HepG2 (cell line): Measurements from ENCODE around the gene AUP1.

Experiments used
- CREBL2 ChIP-seq: sonication (generic); formaldehyde crosslinking; IDR thresholded peaks from 2 replicates; pipeline ENCODE4 v1.8.1; 2023; ENCODE audit warnings: missing genetic modification reagents, mild to moderate bottlenecking, borderline replicate concordance
- CTCF ChIP-seq: sonication (generic); formaldehyde crosslinking; IDR thresholded peaks from 2 replicates; pipeline ENCODE4 v1.5.0; 2020; ENCODE audit warnings: mild to moderate bottlenecking, missing genetic modification reagents, moderate library complexity
- IRF1 ChIP-seq: sonication (generic); formaldehyde crosslinking; IDR thresholded peaks from 2 replicates; pipeline ENCODE4 v1.4.0; 2020; ENCODE audit warnings: low read depth, mild to moderate bottlenecking, missing genetic modification reagents
- JUND ChIP-seq: sonication (generic); formaldehyde crosslinking; IDR thresholded peaks from 2 replicates; pipeline ENCODE4 v1.8.0; 2022; ENCODE audit warnings: mild to moderate bottlenecking, missing genetic modification reagents
- MLX ChIP-seq: IDR thresholded peaks from 2 replicates; pipeline ENCODE4 v1.6.1; 2016
- PHF8 ChIP-seq: sonication (generic); formaldehyde crosslinking; IDR thresholded peaks from 2 replicates; pipeline ENCODE4 v1.5.0; 2020; ENCODE audit warnings: missing genetic modification reagents
- POLR2G ChIP-seq: fragments of 200-400 bp; formaldehyde crosslinking; IDR thresholded peaks from 2 replicates; pipeline ENCODE4 v1.6.1; 2018; ENCODE audit warnings: mild to moderate bottlenecking, low read depth, low read length, moderate library complexity
- SP1 ChIP-seq, 2 experiments: fragments of 450-650 bp in 1 of 2; sonication (generic) in 1 of 2; formaldehyde crosslinking in 1 of 2; IDR thresholded peaks; 2 replicates each; pipeline versions ENCODE4 v1.4.0 to v1.6.1; 2016 to 2020; ENCODE audit warnings: missing genetic modification reagents in 1 of 2
- TAF1 ChIP-seq: sonication (generic); formaldehyde crosslinking; IDR thresholded peaks from 2 replicates; pipeline ENCODE4 v1.4.0; 2020; ENCODE audit warnings: missing genetic modification reagents
- ZNF570 ChIP-seq: sonication (generic); formaldehyde crosslinking; IDR thresholded peaks from 2 replicates; pipeline ENCODE4 v1.4.0; 2020; ENCODE audit warnings: mild to moderate bottlenecking, missing genetic modification reagents, borderline replicate concordance
- ZNF883 ChIP-seq: sonication (generic); formaldehyde crosslinking; IDR thresholded peaks from 2 replicates; pipeline ENCODE4 v1.5.1; 2020; ENCODE audit warnings: mild to moderate bottlenecking, missing genetic modification reagents; ENCODE audit errors: not compliant biosample characterization
- ZSCAN12 ChIP-seq: sonication (generic); formaldehyde crosslinking; IDR thresholded peaks from 2 replicates; pipeline ENCODE4 v1.9.0; 2021; ENCODE audit warnings: mild to moderate bottlenecking, missing genetic modification reagents
- TF ChIP-seq, protein P1 (sequence below): sonication (generic); formaldehyde crosslinking; IDR thresholded peaks from 2 replicates; pipeline ENCODE4 v1.9.0; 2021; ENCODE audit warnings: missing genetic modification reagents, borderline replicate concordance

GRCh38 chr2:74567881-74568280 lies 38.4 kb upstream of the AUP1 start:
- TF ChIP-seq POLR2G = no peak
- no peak for TF ChIP-seq MLX (CRISPR knock-in tag)
- no peak for TF ChIP-seq ZNF570
- no peak for TF ChIP-seq CTCF (CRISPR knock-in tag)
- TF ChIP-seq PHF8 (CRISPR knock-in tag) = no peak
- TF ChIP-seq IRF1 (CRISPR knock-in tag) = no peak
- TF ChIP-seq JUND (CRISPR knock-in tag) = no peak
- no peak for TF ChIP-seq ZNF883 (CRISPR knock-in tag)
- TF ChIP-seq TAF1 (CRISPR knock-in tag) = no peak
- TF ChIP-seq SP1 (IDR thresholded peaks at IDR 0.05) = no peak
- TF ChIP-seq SP1 (CRISPR knock-in tag; IDR thresholded peaks at IDR 0.05) = no peak
- no peak for TF ChIP-seq CREBL2 (CRISPR knock-in tag)
- no peak for TF ChIP-seq ZSCAN12 (CRISPR knock-in tag)
- TF ChIP-seq, protein P1, sequence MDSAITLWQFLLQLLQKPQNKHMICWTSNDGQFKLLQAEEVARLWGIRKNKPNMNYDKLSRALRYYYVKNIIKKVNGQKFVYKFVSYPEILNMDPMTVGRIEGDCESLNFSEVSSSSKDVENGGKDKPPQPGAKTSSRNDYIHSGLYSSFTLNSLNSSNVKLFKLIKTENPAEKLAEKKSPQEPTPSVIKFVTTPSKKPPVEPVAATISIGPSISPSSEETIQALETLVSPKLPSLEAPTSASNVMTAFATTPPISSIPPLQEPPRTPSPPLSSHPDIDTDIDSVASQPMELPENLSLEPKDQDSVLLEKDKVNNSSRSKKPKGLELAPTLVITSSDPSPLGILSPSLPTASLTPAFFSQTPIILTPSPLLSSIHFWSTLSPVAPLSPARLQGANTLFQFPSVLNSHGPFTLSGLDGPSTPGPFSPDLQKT (CRISPR knock-in tag) = no peak
